Calu3 (cell line): Measurements from ENCODE around the gene UBIAD1. TPM values are rescaled to one million over a fixed set of nuclear protein-coding genes. Genes with fewer than 3 reads are reported as not detected.

Experiments used
- BruUV-seq: library from RNA; stranded (reverse); fragments of 400-500 nt; replicated peaks from 2 replicates; lab custom pipeline; 2021; lab: Mats Ljungman, UMichigan
- CTCF ChIA-PET: fragments of 300-600 bp; sonication (Branson Sonifier 250); formaldehyde crosslinking; loops from one replicate; lab custom pipeline; 2022; ENCODE audit warnings: antibody characterized with exemption; lab: Charles Lee
- DNase-seq: peaks from one replicate; pipeline ENCODE4 v3.0.0; 2022
- H3K27ac Mint-ChIP-seq: one replicate; pipeline ENCODE4 v1.8.0; 2022; ENCODE audit warnings: mixed read lengths; ENCODE audit not compliant: unreplicated experiment
- H3K27me3 Mint-ChIP-seq: one replicate; pipeline ENCODE4 v1.8.0; 2022; ENCODE audit warnings: mixed read lengths; ENCODE audit not compliant: unreplicated experiment
- H3K36me3 Mint-ChIP-seq: one replicate; pipeline ENCODE4 v1.8.0; 2022; ENCODE audit warnings: mild to moderate bottlenecking, moderate library complexity, mixed read lengths; ENCODE audit not compliant: insufficient read depth, unreplicated experiment
- H3K4me1 Mint-ChIP-seq: one replicate; pipeline ENCODE4 v1.8.0; 2022; ENCODE audit warnings: mild to moderate bottlenecking, low read depth, mixed read lengths; ENCODE audit not compliant: unreplicated experiment
- H3K4me3 Mint-ChIP-seq: one replicate; pipeline ENCODE4 v1.8.0; 2022; ENCODE audit warnings: mild to moderate bottlenecking, low read depth, moderate library complexity, mixed read lengths; ENCODE audit not compliant: unreplicated experiment
- H3K9me3 Mint-ChIP-seq: one replicate; pipeline ENCODE4 v1.8.0; 2022; ENCODE audit warnings: low read depth, mixed read lengths; ENCODE audit not compliant: unreplicated experiment
- intact Hi-C: fragments of 100-400 bp; cut with micrococcal nuclease; formaldehyde crosslinking; loops from one replicate; pipeline ENCODE4 v1.10.0; 2022; ENCODE audit not compliant: unreplicated experiment
- total RNA-seq: library from RNA; stranded (reverse); gene quantifications from 2 replicates; pipeline ENCODE4 v1.2.3, GENCODE V29; 2022
- TF ChIP-seq, protein P1 (sequence below): fragments of 200-600 bp; IDR thresholded peaks from one replicate; pipeline ENCODE4 v1.8.0; 2022; ENCODE audit warnings: antibody characterized with exemption; ENCODE audit not compliant: unreplicated experiment

The UBIAD1 gene
- total RNA-seq, 1 experiment from 2014 or later, result 14.1 TPM

GRCh38 chr1:11248169-11248568 lies 24.8 kb upstream of the UBIAD1 start:
- Mint-ChIP-seq H3K4me3 (no peak overlapping the region), H3K36me3 (peaks cover 16% of the 10 kb centered on the region), H3K27ac (no peak overlapping the region), H3K9me3 (no peaks in the 10 kb centered on the region), H3K27me3 (no peaks in the 10 kb centered on the region), H3K4me1 (no peaks in the 10 kb centered on the region)
- BruUV-seq, result no TSS peak
- intact Hi-C loops, result no loop called here
- TF ChIP-seq, protein P1, sequence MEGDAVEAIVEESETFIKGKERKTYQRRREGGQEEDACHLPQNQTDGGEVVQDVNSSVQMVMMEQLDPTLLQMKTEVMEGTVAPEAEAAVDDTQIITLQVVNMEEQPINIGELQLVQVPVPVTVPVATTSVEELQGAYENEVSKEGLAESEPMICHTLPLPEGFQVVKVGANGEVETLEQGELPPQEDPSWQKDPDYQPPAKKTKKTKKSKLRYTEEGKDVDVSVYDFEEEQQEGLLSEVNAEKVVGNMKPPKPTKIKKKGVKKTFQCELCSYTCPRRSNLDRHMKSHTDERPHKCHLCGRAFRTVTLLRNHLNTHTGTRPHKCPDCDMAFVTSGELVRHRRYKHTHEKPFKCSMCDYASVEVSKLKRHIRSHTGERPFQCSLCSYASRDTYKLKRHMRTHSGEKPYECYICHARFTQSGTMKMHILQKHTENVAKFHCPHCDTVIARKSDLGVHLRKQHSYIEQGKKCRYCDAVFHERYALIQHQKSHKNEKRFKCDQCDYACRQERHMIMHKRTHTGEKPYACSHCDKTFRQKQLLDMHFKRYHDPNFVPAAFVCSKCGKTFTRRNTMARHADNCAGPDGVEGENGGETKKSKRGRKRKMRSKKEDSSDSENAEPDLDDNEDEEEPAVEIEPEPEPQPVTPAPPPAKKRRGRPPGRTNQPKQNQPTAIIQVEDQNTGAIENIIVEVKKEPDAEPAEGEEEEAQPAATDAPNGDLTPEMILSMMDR, result no peak
- CTCF ChIA-PET, result no interaction called here
- no peak for DNase-seq

GRCh38 chr1:11252538-11252937 lies 20.5 kb upstream of the UBIAD1 start:
- CTCF ChIA-PET, result no interaction called here
- TF ChIP-seq, protein P1, result no peak
- intact Hi-C loops, result no loop called here
- Mint-ChIP-seq H3K4me1 (no peaks in the 10 kb centered on the region), H3K9me3 (no peaks in the 10 kb centered on the region), H3K27ac (no peak overlapping the region), H3K27me3 (no peaks in the 10 kb centered on the region), H3K4me3 (no peak overlapping the region), H3K36me3 (peaks cover 20% of the 10 kb centered on the region)
- no TSS peak for BruUV-seq
- DNase-seq, result no peak

DNA sequence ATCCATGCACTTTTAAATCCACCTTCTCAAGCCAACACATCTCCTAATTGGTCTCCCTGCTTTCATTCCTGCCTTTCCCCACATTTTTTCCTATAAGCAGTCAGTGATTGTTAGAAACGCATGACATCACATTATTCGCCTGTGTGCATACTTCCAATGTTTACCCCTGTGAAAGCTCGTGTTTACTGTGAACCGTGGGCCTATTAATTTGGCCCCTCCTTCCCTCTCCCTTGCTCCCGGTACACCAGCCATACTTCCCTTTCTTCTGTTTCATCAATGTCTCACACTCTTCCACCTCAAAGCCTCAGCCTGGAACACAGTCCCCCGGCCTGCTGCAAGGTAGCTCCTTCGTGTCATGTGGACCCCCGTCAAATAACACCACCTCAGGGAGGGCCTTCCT lies 19.8 kb upstream of the UBIAD1 start:
- DNase-seq, result no peak
- CTCF ChIA-PET, result no interaction called here
- no peaks in the 10 kb centered on the region for H3K9me3 Mint-ChIP-seq
- H3K27ac Mint-ChIP-seq, result no peak overlapping the region
- H3K27me3 Mint-ChIP-seq, result no peaks in the 10 kb centered on the region
- peaks cover 23% of the 10 kb centered on the region for H3K36me3 Mint-ChIP-seq
- no TSS peak for BruUV-seq
- intact Hi-C loops, result no loop called here
- TF ChIP-seq, protein P1, result no peak
- H3K4me1 Mint-ChIP-seq, result no peaks in the 10 kb centered on the region
- no peak overlapping the region for H3K4me3 Mint-ChIP-seq

DNA sequence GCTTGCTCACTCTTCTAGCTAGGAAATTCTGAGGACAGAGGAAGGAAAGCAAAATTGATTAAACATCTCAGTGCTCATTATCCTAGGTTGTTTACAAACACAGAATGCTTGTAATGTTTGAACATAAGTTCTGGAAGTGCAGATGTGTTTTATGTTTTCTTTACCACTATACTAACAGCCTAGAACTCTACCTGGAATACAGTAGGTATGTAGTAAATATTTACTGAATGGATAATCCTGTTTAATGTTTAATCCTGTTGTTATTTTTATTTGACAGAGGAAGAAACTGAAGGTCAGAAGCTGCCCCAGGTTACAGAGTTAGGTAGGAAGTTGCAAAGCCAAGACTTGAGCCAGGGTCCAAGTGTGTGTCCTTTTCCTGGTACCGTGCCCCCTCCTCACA lies 16.7 kb upstream of the UBIAD1 start:
- H3K36me3 Mint-ChIP-seq, result peaks cover 27% of the 10 kb centered on the region
- no peaks in the 10 kb centered on the region for H3K9me3 Mint-ChIP-seq
- no peak for DNase-seq
- no peak overlapping the region for H3K27ac Mint-ChIP-seq
- H3K4me1 Mint-ChIP-seq, result no peaks in the 10 kb centered on the region
- TF ChIP-seq, protein P1, result no peak
- no peaks in the 10 kb centered on the region for H3K27me3 Mint-ChIP-seq
- CTCF ChIA-PET, result no interaction called here
- no TSS peak for BruUV-seq
- no peak overlapping the region for H3K4me3 Mint-ChIP-seq
- intact Hi-C loops, result no loop called here
